A673 (cell line): ENCODE data around the gene NOS3. TPM values are rescaled to one million over a fixed set of nuclear protein-coding genes. Genes with fewer than 3 reads are reported as not detected.

Experiments
- BruUV-seq: library from RNA; stranded (reverse); fragments of 400-500 nt; replicated peaks from 2 replicates; lab custom pipeline; 2021; lab: Mats Ljungman, UMichigan
- CTCF ChIA-PET: fragments of 300-600 bp; sonication (Branson Sonifier 250); formaldehyde crosslinking; loops from one replicate; lab custom pipeline; 2022; ENCODE audit warnings: antibody characterized with exemption; lab: Charles Lee
- POLR2A ChIA-PET: fragments of 300-600 bp; sonication (Branson Sonifier 250); formaldehyde crosslinking; loops from one replicate; lab custom pipeline; 2022; ENCODE audit warnings: antibody characterized with exemption; ENCODE audit not compliant: low non-redundant PET; lab: Charles Lee
- DNase-seq: peaks from one replicate; pipeline ENCODE4 v3.0.0-alpha.2; 2015; ENCODE audit warnings: low spot score
- H3K27ac ChIP-seq: fragments of 200-600 bp; sonication (generic); 2 replicates; pipeline ENCODE4 v1.5.1; 2016; ENCODE audit warnings: mixed run types, low read depth, mild to moderate bottlenecking, mixed read lengths, antibody characterized with exemption, low read length; ENCODE audit not compliant: poor library complexity, severe bottlenecking
- H3K27me3 ChIP-seq: fragments of 200-600 bp; sonication (generic); replicated peaks from 2 replicates; pipeline ENCODE4 v1.6.1; 2017; ENCODE audit warnings: mixed run types, low read depth, mild to moderate bottlenecking, mixed read lengths, antibody characterized with exemption, low read length; ENCODE audit not compliant: insufficient read depth, poor library complexity
- H3K36me3 ChIP-seq: fragments of 200-600 bp; sonication (generic); 2 replicates; pipeline ENCODE4 v1.6.1; 2016; ENCODE audit warnings: mixed run types, mild to moderate bottlenecking, mixed read lengths, antibody characterized with exemption, low read length; ENCODE audit not compliant: insufficient read depth, poor library complexity, severe bottlenecking
- H3K4me1 ChIP-seq: fragments of 200-600 bp; sonication (generic); 2 replicates; pipeline ENCODE4 v1.6.1; 2017; ENCODE audit warnings: mixed run types, mild to moderate bottlenecking, mixed read lengths, antibody characterized with exemption, low read length; ENCODE audit not compliant: insufficient read depth, poor library complexity, severe bottlenecking
- H3K4me3 ChIP-seq: fragments of 200-600 bp; sonication (generic); 2 replicates; pipeline ENCODE4 v1.5.1; 2016; ENCODE audit warnings: low read depth, mixed run types, mild to moderate bottlenecking, mixed read lengths, low read length; ENCODE audit not compliant: poor library complexity, severe bottlenecking
- H3K9me3 ChIP-seq: fragments of 200-600 bp; sonication (generic); 2 replicates; pipeline ENCODE4 v1.6.1; 2016; ENCODE audit warnings: mixed run types, low read depth, mild to moderate bottlenecking, mixed read lengths, antibody characterized with exemption, low read length; ENCODE audit not compliant: poor library complexity, severe bottlenecking
- CTCF ChIP-seq: fragments of 300-800, 200-600 bp; sonication (generic); conservative IDR thresholded peaks from 2 replicates; pipeline ENCODE4 v1.5.1; 2017; ENCODE audit warnings: low read depth, mild to moderate bottlenecking, antibody characterized with exemption, low read length, moderate library complexity, mixed read lengths
- EZH2 ChIP-seq: fragments of 200-600 bp; sonication (generic); IDR thresholded peaks from 2 replicates; pipeline ENCODE4 v1.6.1; 2017; ENCODE audit warnings: borderline replicate concordance, low read depth, mild to moderate bottlenecking, mixed read lengths, antibody characterized with exemption, low read length; ENCODE audit not compliant: poor library complexity, severe bottlenecking
- intact Hi-C: fragments of 100-400 bp; cut with micrococcal nuclease; formaldehyde crosslinking; loops from one replicate; pipeline ENCODE4 v1.10.0; 2022; ENCODE audit not compliant: unreplicated experiment
- total RNA-seq: library from RNA; stranded (reverse); gene quantifications from 2 replicates; pipeline ENCODE4 v1.2.3, GENCODE V29; 2021

NOS3 gene
- total RNA-seq, 1 experiment from 2014 or later = 0.75 TPM

- Histone ChIP-seq H3K9me3 (no peaks in the 10 kb centered on the region), H3K4me1 (peaks cover 18% of the 10 kb centered on the region), H3K27ac (no peak overlapping the region), H3K4me3 (no peak overlapping the region), H3K36me3 (no peaks in the 10 kb centered on the region), H3K27me3 (no peaks in the 10 kb centered on the region)
- ChIA-PET CTCF (no interaction called here), POLR2A (no interaction called here)
- intact Hi-C loops = no loop called here
- no peak for DNase-seq
- TF ChIP-seq EZH2 = no peak
- no peak for TF ChIP-seq CTCF
- BruUV-seq = no TSS peak
These were observed 48.0 kb upstream of the NOS3 start for GRCh38 chr7:150942591-150943452.

GRCh38 chr7:150943453-150943814 is 47.4 kb upstream of the NOS3 start:
- TF ChIP-seq EZH2 (no peak), CTCF (no peak)
- intact Hi-C loops = no loop called here
- Histone ChIP-seq H3K27me3 (no peaks in the 10 kb centered on the region), H3K9me3 (no peaks in the 10 kb centered on the region), H3K4me1 (peaks cover 11% of the 10 kb centered on the region), H3K36me3 (no peaks in the 10 kb centered on the region), H3K27ac (no peak overlapping the region), H3K4me3 (no peak overlapping the region)
- no TSS peak for BruUV-seq
- ChIA-PET POLR2A (no interaction called here), CTCF (no interaction called here)
- no peak for DNase-seq

- CTCF ChIA-PET = no interaction called here
- intact Hi-C loops = no loop called here
These were observed 46.5 kb upstream of the NOS3 start for GRCh38 chr7:150944066-150945042.

More at GRCh38 chr7:150944066-150945042, 46.5 kb upstream of the NOS3 start:
- no peaks in the 10 kb centered on the region for H3K9me3 ChIP-seq
- H3K4me1 ChIP-seq = peaks cover 9% of the 10 kb centered on the region
- no TSS peak for BruUV-seq
- TF ChIP-seq CTCF (no peak), EZH2 (no peak)
- H3K27ac ChIP-seq = no peak overlapping the region
- POLR2A ChIA-PET = no interaction called here
- H3K4me3 ChIP-seq = no peak overlapping the region
- no peaks in the 10 kb centered on the region for H3K27me3 ChIP-seq
- no peaks in the 10 kb centered on the region for H3K36me3 ChIP-seq
- DNase-seq = no peak
